Measurements from ENCODE around the gene OIT3.

DNA sequence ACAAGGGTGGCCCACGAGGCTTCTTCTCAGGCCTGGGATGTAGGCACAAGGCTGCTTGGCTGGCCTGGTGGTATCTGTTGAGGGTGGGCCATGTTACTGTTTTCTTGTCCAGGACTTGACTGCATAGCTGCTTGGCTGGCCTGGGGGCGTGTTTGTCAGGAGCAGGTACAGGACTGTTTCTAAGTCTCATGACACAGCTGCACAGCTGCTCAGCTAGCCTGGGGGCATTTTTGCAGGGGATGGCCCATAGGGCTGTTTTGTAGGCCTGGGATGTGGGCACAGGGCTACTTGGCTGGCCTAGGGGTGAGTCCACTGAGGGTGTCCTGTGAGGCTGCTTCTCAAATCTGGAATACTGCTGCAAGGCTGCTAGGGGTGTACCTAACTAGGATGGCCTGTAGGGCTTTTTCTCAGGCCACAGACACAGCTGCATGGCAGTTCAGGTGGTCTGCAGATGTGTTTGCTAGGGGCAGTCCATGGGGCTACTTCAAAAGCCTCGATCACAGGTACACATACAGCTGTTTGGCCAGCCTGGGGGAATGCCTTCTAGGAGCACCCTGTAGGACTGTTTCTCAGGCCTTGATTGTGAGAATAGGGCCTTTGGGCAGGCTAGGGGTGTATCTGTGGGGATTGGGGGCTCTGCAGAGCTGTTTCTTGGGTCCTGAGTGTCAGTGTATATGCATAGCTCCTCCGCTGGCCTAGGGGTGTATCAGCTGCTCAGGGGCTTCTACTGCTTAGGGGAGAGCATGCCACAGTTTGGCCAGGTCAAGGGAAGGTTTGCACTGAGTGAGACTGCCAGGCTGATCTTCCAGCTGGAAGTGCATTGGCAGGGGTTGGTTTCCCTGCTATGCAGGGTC, 87.7 kb downstream of the OIT3 start:
- no peak for TF ChIP-seq EP300 (IDR thresholded peaks at IDR 0.05)
- TF ChIP-seq, protein P1, sequence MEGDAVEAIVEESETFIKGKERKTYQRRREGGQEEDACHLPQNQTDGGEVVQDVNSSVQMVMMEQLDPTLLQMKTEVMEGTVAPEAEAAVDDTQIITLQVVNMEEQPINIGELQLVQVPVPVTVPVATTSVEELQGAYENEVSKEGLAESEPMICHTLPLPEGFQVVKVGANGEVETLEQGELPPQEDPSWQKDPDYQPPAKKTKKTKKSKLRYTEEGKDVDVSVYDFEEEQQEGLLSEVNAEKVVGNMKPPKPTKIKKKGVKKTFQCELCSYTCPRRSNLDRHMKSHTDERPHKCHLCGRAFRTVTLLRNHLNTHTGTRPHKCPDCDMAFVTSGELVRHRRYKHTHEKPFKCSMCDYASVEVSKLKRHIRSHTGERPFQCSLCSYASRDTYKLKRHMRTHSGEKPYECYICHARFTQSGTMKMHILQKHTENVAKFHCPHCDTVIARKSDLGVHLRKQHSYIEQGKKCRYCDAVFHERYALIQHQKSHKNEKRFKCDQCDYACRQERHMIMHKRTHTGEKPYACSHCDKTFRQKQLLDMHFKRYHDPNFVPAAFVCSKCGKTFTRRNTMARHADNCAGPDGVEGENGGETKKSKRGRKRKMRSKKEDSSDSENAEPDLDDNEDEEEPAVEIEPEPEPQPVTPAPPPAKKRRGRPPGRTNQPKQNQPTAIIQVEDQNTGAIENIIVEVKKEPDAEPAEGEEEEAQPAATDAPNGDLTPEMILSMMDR (IDR thresholded peaks at IDR 0.05), result no peak
- TF ChIP-seq POLR2A (IDR thresholded peaks at IDR 0.05), result no peak

All from tibial nerve (tissue), 4 donors.